GM12878 (cell line): ENCODE measurements around the gene EGFL8. TPM values are rescaled to one million over a fixed set of nuclear protein-coding genes. Genes with fewer than 3 reads are reported as not detected.

Source experiments
- ATAC-seq: fragments of 200-7000 bp; cut with Tn5 transposase; 3 replicates; pipeline ENCODE4 v1.9.1; 2020; ENCODE audit warnings: mild to moderate bottlenecking, moderate library complexity
- BruUV-seq: library from RNA; stranded (reverse); fragments of 400-500 nt; replicated peaks from 2 replicates; lab custom pipeline; 2021; lab: Mats Ljungman, UMichigan
- CTCF ChIA-PET: fragments of 300-600 bp; sonication (Branson Sonifier 250); formaldehyde crosslinking; extraction: SDS; loops from one replicate; lab custom pipeline; 2021; ENCODE audit warnings: inconsistent platforms; lab: Yijun Ruan, JAX
- POLR2A ChIA-PET: fragments of 350-600 bp; formaldehyde crosslinking; extraction: SDS; loops from one replicate; lab custom pipeline; 2021; ENCODE audit warnings: inconsistent platforms; lab: Charles Lee
- RAD21 ChIA-PET: fragments of 300-600 bp; sonication (Branson Sonifier 250); formaldehyde crosslinking; loops from one replicate; lab custom pipeline; 2023; ENCODE audit warnings: antibody characterized with exemption; ENCODE audit not compliant: unreplicated experiment; lab: Charles Lee
- SMC1A ChIA-PET: fragments of 300-600 bp; sonication (Branson Sonifier 250); formaldehyde crosslinking; loops from one replicate; lab custom pipeline; 2023; ENCODE audit not compliant: unreplicated experiment, uncharacterized antibody; lab: Charles Lee
- DNase-seq: peaks from one replicate; pipeline ENCODE4 v3.0.0-alpha.2; 2011; ENCODE audit warnings: low read depth, low spot score
- FAIRE-seq: peaks from 3 replicates; lab custom pipeline; 2011; peaks lifted over from hg19 to GRCh38; lab: Jason Lieb, UNC
- H2AFZ ChIP-seq: 2 replicates; pipeline ENCODE4 v1.6.0; 2011; ENCODE audit warnings: low read depth, low read length, control low read depth; ENCODE audit not compliant: control insufficient read depth
- H3K27ac ChIP-seq: 2 replicates; pipeline ENCODE4 v1.5.1; 2011; ENCODE audit warnings: control low read depth; ENCODE audit not compliant: control insufficient read depth, insufficient read depth
- H3K27me3 ChIP-seq, 2 experiments: replicated peaks in 1 of 2; 2 replicates each; pipeline versions ENCODE4 v1.6.0 to v1.6.1; 2011; ENCODE audit warnings: low read length in 1 of 2; ENCODE audit not compliant: control insufficient read depth in 2 of 2, insufficient read depth in 2 of 2
- H3K36me3 ChIP-seq, 2 experiments: 2 replicates each; pipeline ENCODE4 v1.5.1; 2011; ENCODE audit warnings: low read length in 1 of 2; ENCODE audit not compliant: control insufficient read depth in 2 of 2, insufficient read depth in 2 of 2
- H3K4me1 ChIP-seq: 2 replicates; pipeline ENCODE4 v1.6.1; 2011; ENCODE audit warnings: mild to moderate bottlenecking, low read length, moderate library complexity, mixed read lengths; ENCODE audit not compliant: control insufficient read depth, insufficient read depth
- H3K4me2 ChIP-seq: 2 replicates; pipeline ENCODE4 v1.6.0; 2011; ENCODE audit warnings: control low read depth; ENCODE audit not compliant: control insufficient read depth, insufficient read depth
- H3K4me3 ChIP-seq: fragments of 200-600 bp; sonication (generic); 2 replicates; pipeline ENCODE4 v1.5.1; 2016
- H3K79me2 ChIP-seq: 2 replicates; pipeline ENCODE4 v1.6.0; 2011; ENCODE audit warnings: low read length; ENCODE audit not compliant: control insufficient read depth, insufficient read depth
- H3K9ac ChIP-seq: 2 replicates; pipeline ENCODE4 v1.8.0; 2011; ENCODE audit warnings: low read length, control low read depth, mixed read lengths; ENCODE audit not compliant: control insufficient read depth, insufficient read depth
- H3K9me3 ChIP-seq: replicated peaks from 3 replicates; pipeline ENCODE4 v1.5.1; 2011; ENCODE audit warnings: mild to moderate bottlenecking, low read length; ENCODE audit not compliant: control insufficient read depth, insufficient read depth
- H4K20me1 ChIP-seq: 2 replicates; pipeline ENCODE4 v1.6.0; 2011; ENCODE audit not compliant: control insufficient read depth, insufficient read depth
- BACH1 ChIP-seq: fragments of 450-650 bp; IDR thresholded peaks from 2 replicates; pipeline ENCODE4 v1.6.1; 2017; ENCODE audit warnings: mild to moderate bottlenecking, borderline replicate concordance
- BCLAF1 ChIP-seq: fragments of 450-650 bp; IDR thresholded peaks from 2 replicates; pipeline ENCODE4 v1.6.1; 2017; ENCODE audit warnings: antibody characterized with exemption, mild to moderate bottlenecking, moderate library complexity
- CHD1 ChIP-seq: IDR thresholded peaks from 2 replicates; pipeline ENCODE4 v1.6.1; 2012; ENCODE audit warnings: low read depth, low read length, improper control_type of control experiment
- ESRRA ChIP-seq: IDR thresholded peaks from 2 replicates; pipeline ENCODE4 v1.6.1; 2012; ENCODE audit warnings: mild to moderate bottlenecking, low read length, improper control_type of control experiment
- FOXM1 ChIP-seq: IDR thresholded peaks from 2 replicates; pipeline ENCODE4 v1.6.1; 2012; ENCODE audit warnings: low read depth, mild to moderate bottlenecking, inconsistent platforms, low read length, moderate library complexity
- JUND ChIP-seq: IDR thresholded peaks from 2 replicates; pipeline ENCODE4 v1.6.1; 2012; ENCODE audit warnings: low read depth, mild to moderate bottlenecking, low read length, improper control_type of control experiment, moderate library complexity
- KDM1A ChIP-seq: fragments of 200-600 bp; sonication (generic); IDR thresholded peaks from 2 replicates; pipeline ENCODE4 v1.6.1; 2016; ENCODE audit warnings: borderline replicate concordance
- MEF2B ChIP-seq: fragments of 450-650 bp; IDR thresholded peaks from 2 replicates; pipeline ENCODE4 v1.6.1; 2018; ENCODE audit warnings: mild to moderate bottlenecking, moderate library complexity; ENCODE audit not compliant: partially characterized antibody, poor library complexity, severe bottlenecking
- MTA3 ChIP-seq: IDR thresholded peaks from 2 replicates; pipeline ENCODE4 v1.6.1; 2012; ENCODE audit warnings: low read length, inconsistent platforms, borderline replicate concordance
- NBN ChIP-seq: fragments of 450-650 bp; IDR thresholded peaks from 2 replicates; pipeline ENCODE4 v1.6.1; 2016
- POU2F2 ChIP-seq: IDR thresholded peaks from 3 replicates; pipeline ENCODE4 v1.6.1; 2011; ENCODE audit warnings: low read depth, mild to moderate bottlenecking, low read length, borderline replicate concordance
- SMAD1 ChIP-seq: fragments of 450-650 bp; IDR thresholded peaks from 2 replicates; pipeline ENCODE4 v1.6.1; 2018; ENCODE audit warnings: mild to moderate bottlenecking, low read depth; ENCODE audit not compliant: partially characterized antibody
- SUPT20H ChIP-seq: IDR thresholded peaks from 2 replicates; pipeline ENCODE4 v1.6.1; 2011; ENCODE audit warnings: low read depth, mild to moderate bottlenecking, low read length, moderate library complexity, borderline replicate concordance; ENCODE audit not compliant: control insufficient read depth
- SUZ12 ChIP-seq: fragments of 200-600 bp; sonication (generic); IDR thresholded peaks from one replicate; pipeline ENCODE4 v1.6.1; 2018; ENCODE audit warnings: antibody characterized with exemption, mild to moderate bottlenecking; ENCODE audit not compliant: unreplicated experiment
- WRNIP1 ChIP-seq: IDR thresholded peaks from 2 replicates; pipeline ENCODE4 v1.6.1; 2011; ENCODE audit warnings: low read depth, low read length, improper control_type of control experiment, borderline replicate concordance
- ZBED1 ChIP-seq: IDR thresholded peaks from 2 replicates; pipeline ENCODE4 v1.6.1; 2016; ENCODE audit warnings: borderline replicate concordance
- ZNF622 ChIP-seq: fragments of 450-650 bp; IDR thresholded peaks from 2 replicates; pipeline ENCODE4 v1.6.1; 2017; ENCODE audit warnings: mild to moderate bottlenecking, inconsistent platforms
- ZNF687 ChIP-seq: fragments of 450-650 bp; IDR thresholded peaks from 2 replicates; pipeline ENCODE4 v1.6.1; 2017; ENCODE audit warnings: mild to moderate bottlenecking, moderate library complexity
- WGBS: methylation state at CpG from one replicate; pipeline ENCODE4 v1.1.6; 2016; ENCODE audit warnings: low lambda C conversion rate; ENCODE audit not compliant: insufficient replicate concordance, insufficient coverage; ENCODE audit errors: missing lambda C conversion rate; 5-methylcytosine and 5-hydroxymethylcytosine counted together
- in situ Hi-C: fragments of 300-500 bp; cut with MboI; formaldehyde crosslinking; loops from 9 replicates; pipeline ENCODE4 v1.14.3; 2018; ENCODE audit warnings: mixed read lengths
- intact Hi-C: fragments of 100-400 bp; cut with micrococcal nuclease; formaldehyde crosslinking; loops from one replicate; pipeline ENCODE4 v1.14.2; 2022; ENCODE audit not compliant: unreplicated experiment
- polyA plus RNA-seq, 11 experiments: library from polyadenylated mRNA; depleted of rRNA in 4 of 11; unstranded in 6 of 11; stranded (reverse) in 5 of 11; fragments of >200 nt; fragmentation: Nextera tagmentation in 4 of 11; fragmentation: Illumina TruSeq in 1 of 11; extraction: Ambion mirVana in 4 of 11; extraction: Trizol in 1 of 11; gene quantifications; 1 replicate in 1 of 11; 2 replicates in 10 of 11; pipeline versions ENCODE4 v1.2.1 to v1.2.3, GENCODE V29; 2011 to 2016; ENCODE audit warnings: inconsistent platforms in 2 of 11, missing spikeins in 2 of 11, low read depth in 1 of 11
- total RNA-seq, 4 experiments: library from RNA; depleted of rRNA in 3 of 4; stranded (reverse); fragments of >200 nt in 3 of 4; fragmentation: Illumina TruSeq in 1 of 4; extraction: Trizol in 1 of 4; gene quantifications; 2 replicates each; pipeline versions ENCODE4 v1.2.1 to v1.2.3, GENCODE V29; 2013 to 2021

The EGFL8 gene
- total and polyA plus RNA-seq, 10 of the 15 experiments (the other 5 are each of a cell fraction or from before 2014, with no cell fraction given) = 0.07 to 3.5 (median 1.4) TPM

GRCh38 chr6:32181148-32181702 lies 16.8 kb downstream of the EGFL8 start:
- in situ Hi-C loops = no loop called here
- WGBS = 89% methylated on average over 15 of the region's 15 CpGs
- TF ChIP-seq SMAD1 = no peak
- TF ChIP-seq ZBED1 = no peak
- no peak for TF ChIP-seq WRNIP1
- no peak for TF ChIP-seq MEF2B
- TF ChIP-seq POU2F2 = no peak
- TF ChIP-seq SUPT20H = no peak
- no peak for TF ChIP-seq ZNF622
- no peak for TF ChIP-seq NBN
- TF ChIP-seq CHD1 = no peak
- TF ChIP-seq MTA3 = no peak
- TF ChIP-seq BACH1 = no peak
- no peak for TF ChIP-seq BCLAF1
- no peak for TF ChIP-seq KDM1A
- no peak for TF ChIP-seq ZNF687
- TF ChIP-seq ESRRA = no peak
- TF ChIP-seq SUZ12 = no peak
- no peak for TF ChIP-seq JUND
- no peak for TF ChIP-seq FOXM1

More at GRCh38 chr6:32181148-32181702, 16.8 kb downstream of the EGFL8 start:
- no peak overlapping the region for H3K4me3 ChIP-seq
- ATAC-seq (no peak), FAIRE-seq (no peak), DNase-seq (no peak)
- ChIA-PET POLR2A (interaction anchor here (5.7 kb wide), 1 partner anchor 9 kb away, joined by 123 read pairs; the partner anchor contains the start of genes GPSM3 and PBX2), RAD21 (no interaction called here), CTCF (interaction anchor here (0.5 kb wide), 1 partner anchor 616 kb away, joined by 3 read pairs; no protein-coding TSS in a partner anchor), SMC1A (interaction anchor here (1.5 kb wide), 1 partner anchor 15 kb away, joined by 3 read pairs; no protein-coding TSS in a partner anchor)
- H4K20me1 ChIP-seq = no peaks in the 10 kb centered on the region
- intact Hi-C loops = no loop called here
- H3K4me2 ChIP-seq = no peak overlapping the region
- no peaks in the 10 kb centered on the region for H3K9me3 ChIP-seq
- peaks cover 10% of the 10 kb centered on the region for H3K79me2 ChIP-seq
- H3K27me3 ChIP-seq = no peaks in the 10 kb centered on the region
- H3K4me1 ChIP-seq = peaks cover 8% of the 10 kb centered on the region
- H2AFZ ChIP-seq = no peak overlapping the region
- peaks cover 4 to 5% of the 10 kb centered on the region in 2 experiments; a peak in 3 of 4 replicates for H3K36me3 ChIP-seq
- no peak overlapping the region for H3K9ac ChIP-seq
- no TSS peak for BruUV-seq
- no peak overlapping the region for H3K27ac ChIP-seq
